ENCODE data around the gene VMO1.

The VMO1 gene

DNA sequence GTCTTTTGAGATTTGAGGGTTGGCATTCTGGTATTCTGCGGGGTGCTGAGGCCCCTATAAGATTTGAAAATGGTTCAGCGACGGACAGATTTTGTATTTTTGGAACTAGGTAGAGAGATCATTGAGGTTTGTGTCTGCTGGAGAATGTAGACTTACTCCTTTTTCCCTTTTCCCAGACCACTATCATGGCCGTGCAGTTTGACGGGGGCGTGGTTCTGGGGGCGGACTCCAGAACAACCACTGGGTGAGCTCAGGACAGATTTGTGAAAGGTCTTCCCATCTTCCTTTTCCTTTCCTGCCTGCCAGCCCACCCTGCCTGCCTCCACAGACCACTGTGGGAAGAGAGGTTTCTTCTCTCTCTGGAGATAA is 10.4 kb upstream of the VMO1 start:
- no peak for FAIRE-seq

DNA sequence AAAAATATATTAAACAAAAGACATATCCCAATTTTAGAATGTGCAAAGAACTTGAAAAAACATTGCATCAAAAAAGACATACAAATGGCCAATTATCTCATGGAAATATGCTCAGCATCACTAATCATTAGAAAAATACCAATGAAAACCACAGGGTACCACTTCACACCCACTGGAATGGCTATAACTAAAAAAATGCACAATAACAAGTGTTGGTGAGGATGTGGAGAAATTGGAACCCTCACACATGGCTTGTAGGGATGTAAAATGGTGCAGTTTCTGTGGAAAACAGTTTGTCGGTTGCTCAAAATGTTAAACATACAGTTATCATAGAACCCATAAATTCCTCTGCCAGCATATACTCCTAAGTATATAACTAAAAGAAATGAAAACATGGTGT is 9.0 kb upstream of the VMO1 start:
- FAIRE-seq: no peak

DNA sequence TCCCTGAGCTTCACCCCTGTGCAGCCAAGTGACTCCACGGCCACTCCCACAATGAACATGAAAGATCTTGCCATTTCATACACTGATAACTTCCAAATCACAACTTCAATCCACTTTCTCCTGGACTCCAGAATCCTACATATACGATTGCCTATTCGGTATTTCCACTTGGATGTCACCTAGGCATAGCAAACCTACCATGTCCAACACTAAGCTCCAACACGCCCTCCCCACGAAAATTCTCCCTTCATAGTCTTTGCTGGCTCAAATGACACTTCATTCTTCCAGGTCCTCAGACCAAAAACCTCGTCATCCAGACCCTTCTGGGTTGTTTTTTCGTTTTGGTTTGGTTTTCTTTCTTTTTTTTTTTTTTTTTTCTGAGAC is 4.5 kb upstream of the VMO1 start:
- FAIRE-seq: no peak

DNA sequence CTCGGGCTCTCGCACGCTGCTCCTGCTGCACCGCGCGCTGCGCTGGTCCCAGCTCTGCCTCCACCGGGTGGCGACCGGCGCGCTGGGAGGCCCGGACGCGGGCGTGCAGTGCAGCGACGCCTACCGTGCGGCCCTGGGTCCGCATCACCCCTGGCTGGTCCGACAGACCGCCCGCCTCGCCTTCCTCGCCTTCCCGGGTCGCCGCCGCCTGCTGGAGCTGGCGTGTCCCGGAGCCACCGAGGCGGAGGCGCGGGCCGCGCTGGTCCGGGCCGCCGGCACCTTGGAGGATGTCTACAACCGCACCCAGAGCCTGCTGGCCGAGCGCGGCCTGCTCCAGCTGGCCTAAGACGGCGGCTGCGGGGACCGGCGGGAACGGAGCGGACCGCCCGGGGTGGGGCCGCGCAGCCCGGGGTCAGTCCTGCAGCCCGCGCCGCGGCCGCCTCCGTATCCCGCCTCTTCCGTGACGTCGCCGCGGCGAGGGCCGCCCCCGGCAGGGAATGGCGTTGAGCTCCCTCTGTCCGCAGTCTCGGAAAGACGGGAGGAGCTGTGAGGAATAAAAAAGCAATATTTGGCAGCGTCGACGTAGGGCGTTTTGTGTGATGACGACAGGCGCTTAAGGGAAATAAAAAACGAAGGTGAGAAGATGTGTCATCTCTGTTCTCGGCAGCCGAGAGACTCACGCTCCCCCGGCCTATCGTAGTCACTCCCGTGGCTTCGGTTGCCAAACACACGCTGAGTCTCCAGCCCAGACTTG is 4.0 kb upstream of the VMO1 start:
- FAIRE-seq: no peak

DNA sequence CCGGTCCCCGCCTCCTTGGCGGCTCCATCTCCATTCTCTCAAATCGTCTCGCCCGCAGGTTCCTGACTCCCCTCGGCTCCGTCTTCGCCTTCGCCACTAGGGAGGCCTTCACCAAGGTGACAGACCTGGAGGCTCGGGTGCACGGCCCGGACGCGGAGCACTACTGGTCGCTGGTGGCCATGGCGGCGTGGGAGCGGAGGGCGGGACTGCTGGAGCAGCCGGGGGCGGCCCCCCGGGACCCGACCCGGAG is 3.5 kb upstream of the VMO1 start:
- FAIRE-seq: no peak

DNA sequence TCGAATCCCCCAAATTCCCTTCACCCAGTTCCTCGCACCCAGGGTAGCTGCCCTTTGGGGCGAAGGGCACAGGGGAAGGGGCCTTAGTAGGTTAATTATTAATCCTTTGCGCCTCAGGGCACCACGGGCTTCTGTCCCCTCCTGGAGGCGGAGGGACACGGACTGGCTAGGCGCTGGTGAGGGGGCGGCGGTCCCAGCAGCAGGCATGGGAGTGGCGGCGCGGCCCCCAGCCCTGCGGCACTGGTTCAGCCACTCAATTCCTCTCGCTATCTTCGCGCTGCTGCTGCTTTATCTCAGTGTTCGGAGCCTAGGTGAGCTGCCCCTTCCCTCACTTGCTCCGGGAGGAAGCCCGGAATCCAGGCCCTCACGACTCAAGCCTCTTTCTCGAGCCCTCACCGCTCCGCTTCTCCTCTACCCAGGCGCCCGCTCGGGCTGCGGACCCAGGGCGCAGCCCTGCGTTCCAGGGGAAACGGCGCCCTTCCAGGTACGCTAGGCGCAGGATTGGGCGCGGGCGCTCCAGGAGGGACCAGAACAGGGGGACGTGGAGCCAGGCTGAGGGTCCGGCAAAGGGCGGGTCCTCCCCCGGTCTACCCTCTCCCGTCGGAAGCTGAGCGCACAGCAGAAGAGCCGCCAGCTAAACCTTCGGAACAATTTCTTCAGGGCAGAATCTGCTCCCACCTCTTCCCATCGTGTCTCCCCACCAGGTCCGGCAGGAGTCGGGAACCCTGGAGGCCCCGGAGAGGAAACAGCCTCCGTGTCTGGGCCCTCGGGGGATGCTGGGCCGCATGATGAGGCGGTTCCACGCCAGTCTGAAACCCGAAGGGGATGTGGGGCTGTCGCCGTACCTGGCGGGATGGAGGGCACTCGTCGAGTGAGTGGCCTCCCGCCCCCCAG is 2.9 kb upstream of the VMO1 start, which contains the start of gene GLTPD2:
Gene GLTPD2 (plus strand): TSS at position 158 of the 894 bp plus-strand sequence. CDS start 48 bp downstream, at position 206.
- FAIRE-seq: no peak

DNA sequence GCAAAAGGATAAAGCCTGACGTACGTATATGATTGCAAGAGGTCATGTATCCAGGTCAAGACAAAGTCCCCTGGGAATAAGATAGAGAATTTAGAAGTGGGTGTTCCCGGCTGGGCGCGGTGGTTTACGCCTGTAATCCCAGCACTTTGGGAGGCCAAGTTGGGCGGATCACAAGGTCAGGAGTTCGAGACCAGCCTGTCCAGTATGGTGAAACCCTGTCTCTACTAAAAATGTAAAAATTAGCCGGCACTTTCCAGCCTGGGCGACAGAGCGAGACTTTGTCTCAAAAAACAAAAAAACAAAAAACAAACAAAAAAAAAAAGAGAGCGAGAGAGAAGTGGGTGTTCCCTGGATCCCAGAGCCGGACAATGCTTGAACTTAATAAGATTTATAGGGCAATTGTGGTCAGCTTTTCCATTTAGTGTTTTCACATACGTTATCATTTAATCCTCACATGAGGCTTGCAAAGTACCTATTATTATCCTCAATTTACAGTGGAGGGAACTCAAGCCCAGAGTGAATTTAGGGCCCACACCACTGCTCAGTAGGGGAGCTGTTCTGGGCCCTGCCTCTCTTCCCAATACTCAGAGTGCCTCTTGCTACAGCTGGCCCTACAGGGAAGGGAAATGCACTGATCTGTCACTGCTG is 2.1 kb upstream of the VMO1 start:
- no peak for FAIRE-seq

DNA sequence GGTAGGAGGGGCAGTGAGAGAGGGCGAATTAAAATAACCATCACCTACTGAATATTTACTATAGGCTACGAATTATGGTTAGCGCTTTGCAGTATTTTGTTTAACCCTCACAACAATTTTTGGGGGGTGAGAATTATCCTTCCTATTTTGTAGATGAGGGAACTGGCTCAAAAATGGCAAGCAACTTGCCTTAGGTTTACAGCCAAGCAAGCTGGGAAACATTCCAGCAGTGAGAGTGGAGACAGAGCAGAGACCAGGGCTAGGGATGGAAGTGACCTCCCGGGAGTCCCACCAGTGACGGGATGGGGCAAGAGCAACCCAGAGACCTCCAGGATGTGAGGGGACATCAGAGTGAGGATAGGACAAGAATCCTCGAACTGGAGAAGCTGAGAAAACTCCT is 352 bp upstream of the VMO1 start:
- FAIRE-seq: no peak

DNA sequence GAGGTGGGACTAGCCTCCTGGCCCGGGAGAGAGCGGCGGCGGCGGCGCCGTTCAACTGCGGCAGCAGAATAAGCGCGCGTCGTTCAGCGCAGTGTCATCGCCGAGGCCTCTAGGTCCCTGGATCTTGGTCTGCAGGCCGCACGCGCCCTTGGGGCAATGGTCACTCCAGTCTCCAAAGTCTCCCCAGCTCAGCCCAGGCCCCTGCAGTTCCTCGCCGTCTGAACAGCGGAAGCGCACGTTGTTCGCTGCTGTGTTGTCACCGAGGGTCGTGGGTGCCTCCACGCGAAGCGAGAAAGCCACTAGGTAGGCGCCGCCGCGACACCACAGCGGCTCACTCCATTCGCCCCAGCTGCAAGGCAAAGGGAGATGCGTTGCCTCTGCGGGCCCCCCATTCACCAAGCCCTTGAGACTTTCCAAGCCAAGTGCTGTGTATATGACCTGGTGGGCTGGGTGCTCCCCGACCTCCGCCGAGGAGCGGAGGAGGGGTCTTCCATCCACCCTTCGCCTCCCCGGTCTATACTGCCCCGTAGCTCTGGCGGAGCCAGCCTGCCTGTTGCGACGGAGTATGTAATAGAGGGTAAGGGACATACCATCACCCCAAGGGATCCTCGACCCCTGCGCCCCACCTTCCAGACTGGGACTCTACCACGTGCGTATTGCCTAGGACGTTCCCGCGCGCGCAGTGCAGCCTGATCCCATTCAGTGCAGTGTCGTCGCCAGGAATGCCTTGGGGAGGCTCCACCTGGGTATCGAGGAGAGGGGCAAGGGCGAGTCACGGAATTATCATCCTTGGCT is 656 bp downstream of the VMO1 start:
- FAIRE-seq: no peak

DNA sequence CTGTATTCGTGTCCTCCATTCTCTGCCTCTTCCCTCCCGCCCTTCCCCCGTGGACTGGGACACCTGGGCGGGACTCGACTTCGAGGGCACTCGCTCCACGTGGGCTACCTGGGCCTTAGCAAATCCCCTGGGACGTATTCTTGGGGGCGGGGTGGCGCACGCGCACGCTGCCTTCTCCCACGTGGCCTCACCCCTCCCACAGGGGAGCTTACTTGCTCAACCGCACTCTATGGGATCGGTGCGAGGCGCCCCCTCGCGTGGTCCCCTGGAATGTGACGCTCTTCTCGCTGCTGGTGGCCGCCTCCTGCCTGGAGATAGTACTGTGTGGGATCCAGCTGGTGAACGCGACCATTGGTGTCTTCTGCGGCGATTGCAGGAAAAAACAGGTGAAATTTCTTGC is 3.5 kb downstream of the VMO1 start:
- no peak for FAIRE-seq

DNA sequence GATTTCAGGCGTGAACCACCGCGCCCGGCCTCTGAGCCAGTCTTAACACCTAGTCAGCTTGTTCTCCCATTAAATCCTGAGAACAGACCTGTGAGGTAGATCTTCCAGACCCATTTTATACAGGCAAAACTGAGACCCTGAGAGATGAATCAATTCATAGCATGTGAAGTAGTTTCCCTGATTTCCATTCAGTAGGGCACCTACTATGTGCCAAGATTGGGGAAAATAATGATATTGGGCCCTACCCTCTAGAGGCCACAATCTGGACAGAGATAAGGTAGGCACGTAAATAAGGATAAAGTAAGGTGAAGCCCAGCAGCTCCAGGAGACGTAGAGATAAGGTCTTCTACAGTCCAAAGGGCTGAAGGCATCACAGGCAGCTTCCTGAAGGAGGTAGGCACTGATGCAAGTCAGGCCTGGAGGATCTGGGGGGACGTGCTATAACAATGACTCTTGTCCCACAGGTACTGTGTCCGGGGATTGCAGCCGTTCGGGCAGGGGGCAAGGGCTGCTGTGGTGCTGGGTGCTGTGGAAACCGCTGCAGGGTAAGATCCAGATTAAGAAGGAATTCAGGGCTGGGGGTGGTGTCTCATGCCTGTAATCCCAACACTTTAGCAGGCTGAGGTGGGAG is 5.7 kb downstream of the VMO1 start:
- FAIRE-seq: no peak

DNA sequence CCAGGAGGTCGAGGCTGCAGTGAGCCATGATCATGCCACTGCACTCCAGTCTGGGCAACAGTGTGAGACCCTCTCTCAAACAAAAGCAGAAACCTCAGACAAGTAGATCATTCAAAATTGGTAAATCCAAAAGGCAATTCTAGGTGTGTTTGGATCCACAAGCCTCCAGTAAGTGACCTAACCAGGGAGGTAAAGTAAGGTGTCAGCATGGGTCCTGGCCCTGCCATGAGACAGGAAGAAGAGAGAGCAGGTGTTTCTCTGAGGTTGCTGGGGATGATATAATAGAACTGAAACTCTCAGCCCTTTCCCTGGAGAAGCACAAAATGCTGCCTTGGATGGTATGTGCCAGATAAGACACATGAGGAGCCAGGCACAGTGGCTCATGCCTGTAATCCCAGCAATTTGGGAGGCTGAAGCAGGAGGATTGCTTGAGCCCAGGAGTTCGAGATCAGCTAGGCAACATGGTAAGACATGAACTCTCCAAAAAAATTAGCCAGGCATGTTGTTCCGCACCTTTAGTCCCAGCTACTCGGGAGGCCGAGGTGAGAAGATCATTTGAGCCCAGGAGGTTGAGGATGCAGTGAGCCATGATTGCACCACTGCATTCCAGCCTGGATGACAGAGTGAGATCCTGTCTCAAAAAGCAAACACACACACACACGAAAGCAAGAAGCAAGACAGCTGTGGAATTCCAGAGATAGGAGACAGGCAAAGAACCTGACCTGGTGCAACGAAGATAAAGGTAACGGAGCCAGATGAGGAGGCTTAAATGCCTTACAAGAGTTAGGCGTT is 8.0 kb downstream of the VMO1 start:
- FAIRE-seq: no peak

DNA sequence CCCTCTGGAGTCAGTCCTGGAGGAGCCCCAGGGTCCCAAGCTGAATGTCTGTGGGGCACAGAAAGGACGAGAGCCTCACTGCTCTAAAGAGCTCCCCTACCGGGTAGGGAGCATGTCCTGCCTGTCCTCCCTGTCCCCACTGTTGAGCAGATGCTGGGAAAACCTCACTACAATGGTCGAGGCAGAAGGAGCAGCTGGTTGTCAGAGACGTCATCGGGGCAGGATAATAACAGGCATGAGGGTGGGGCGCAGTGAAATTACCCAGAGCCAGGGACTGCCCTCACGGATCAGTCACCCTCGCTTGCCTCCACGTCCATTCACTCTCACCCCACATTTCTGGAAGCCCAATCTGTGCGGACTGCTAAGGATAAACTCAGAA is 13.9 kb downstream of the VMO1 start:
- no peak for FAIRE-seq

DNA sequence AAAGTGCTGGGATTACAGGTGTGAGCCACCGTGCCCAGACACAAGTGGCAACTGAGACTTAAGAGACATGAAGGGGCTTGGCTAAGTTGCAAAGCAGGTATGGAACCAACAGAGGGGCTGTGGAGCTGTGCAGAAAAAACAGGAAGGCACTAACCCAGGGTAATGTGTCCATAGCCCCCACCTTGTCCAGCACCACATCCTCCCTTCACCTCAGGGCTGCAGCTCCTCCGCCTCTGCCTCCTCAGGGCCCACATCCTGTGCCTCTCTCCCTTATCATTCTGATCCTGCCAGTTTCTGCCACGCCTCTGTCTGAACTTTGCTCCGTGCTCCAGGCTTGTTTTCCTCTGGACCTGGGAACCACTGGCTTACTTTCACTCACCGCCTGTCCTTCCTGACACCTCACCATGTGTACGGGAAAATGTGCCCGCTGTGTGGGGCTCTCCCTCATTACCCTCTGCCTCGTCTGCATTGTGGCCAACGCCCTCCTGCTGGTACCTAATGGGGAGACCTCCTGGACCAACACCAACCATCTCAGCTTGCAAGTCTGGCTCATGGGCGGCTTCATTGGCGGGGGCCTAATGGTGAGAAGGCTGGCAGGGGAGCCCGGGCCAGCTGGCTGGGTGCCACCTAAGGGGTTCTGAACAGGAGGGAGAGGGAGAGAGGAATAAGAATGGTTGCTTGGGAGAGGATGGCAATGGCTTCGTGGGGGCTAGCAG is 14.5 kb downstream of the VMO1 start, which contains the start of gene TM4SF5:
Gene TM4SF5 (plus strand): TSS at position 368 of the 716 bp plus-strand sequence. CDS start 37 bp downstream, at position 405.
- no peak for FAIRE-seq

DNA sequence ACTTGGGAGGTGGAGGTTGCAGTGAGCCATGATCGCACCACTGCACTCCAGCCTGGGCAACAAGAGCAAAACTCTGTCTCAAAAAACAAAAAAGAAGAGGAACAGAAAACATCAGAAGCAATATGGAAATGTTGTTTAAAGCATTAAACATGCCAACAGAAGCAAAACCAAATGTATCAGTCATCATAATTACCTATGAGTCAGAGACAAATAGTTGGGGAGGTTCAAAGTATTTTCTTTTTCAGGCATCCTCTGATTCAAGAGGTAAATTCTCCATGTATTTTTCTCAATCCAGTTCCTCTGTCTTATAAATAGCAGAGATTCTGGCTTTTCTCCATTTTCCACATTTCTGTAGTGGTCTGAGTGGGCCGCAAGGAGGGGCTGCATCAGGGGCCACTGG is 16.5 kb downstream of the VMO1 start:
- no peak for FAIRE-seq

DNA sequence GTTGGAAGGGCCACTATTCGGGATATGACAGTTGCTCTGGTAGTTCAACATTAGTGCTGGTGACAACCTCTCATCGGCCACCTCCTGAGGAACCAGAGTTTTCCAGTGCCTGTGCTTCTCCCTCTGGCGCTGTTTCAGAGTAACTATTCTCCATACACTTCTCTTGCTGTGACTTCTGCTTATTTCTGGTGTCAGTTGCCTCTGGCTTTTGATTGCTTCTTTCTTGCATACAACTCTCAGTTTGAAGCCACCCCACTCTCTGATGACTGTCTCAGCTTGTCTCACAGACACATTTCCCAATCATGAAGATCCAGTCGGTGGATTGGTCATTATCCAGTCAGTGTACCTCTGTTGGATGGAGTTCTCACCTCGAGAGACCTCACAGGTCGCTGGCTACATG is 17.9 kb downstream of the VMO1 start:
- FAIRE-seq: no peak

DNA sequence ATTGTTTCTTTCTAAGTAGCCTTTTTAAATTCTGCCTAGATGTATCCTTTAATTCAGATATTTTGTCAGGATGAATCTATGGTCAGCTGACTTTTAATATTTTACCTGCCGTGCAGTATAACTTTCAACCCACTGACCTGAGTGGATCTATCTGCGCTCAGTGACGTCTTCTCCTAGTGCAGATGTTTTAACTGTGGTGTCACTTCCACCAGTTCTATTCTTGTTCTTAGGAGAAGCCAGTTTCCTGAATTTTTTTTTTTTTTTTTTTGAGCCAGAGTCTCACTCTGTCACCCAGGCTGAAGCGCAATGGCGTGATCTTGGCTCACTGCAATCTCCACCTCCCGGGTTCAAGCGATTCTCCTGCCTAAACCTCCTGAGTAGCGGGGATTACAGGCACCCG is 19.4 kb downstream of the VMO1 start:
- FAIRE-seq: no peak

DNA sequence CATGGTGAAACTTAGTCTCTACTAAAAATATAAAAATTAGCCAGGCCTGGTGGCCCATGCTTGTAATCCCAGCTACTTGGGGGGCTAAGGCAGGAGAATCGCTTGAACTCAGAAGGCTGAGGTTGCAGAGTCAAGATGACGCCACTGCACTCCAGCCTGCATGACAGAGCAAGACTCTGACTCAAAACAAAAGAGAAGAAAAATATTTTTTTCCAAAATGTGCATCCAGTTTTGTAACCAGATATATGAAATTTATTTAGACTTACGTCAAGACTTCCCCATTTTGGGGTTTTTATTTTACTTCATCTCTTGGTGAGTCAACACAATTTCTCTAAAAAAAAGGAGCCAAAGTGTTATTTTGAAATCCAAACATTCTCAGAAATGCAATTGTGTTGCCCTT is 20.0 kb downstream of the VMO1 start:
- FAIRE-seq: no peak

DNA sequence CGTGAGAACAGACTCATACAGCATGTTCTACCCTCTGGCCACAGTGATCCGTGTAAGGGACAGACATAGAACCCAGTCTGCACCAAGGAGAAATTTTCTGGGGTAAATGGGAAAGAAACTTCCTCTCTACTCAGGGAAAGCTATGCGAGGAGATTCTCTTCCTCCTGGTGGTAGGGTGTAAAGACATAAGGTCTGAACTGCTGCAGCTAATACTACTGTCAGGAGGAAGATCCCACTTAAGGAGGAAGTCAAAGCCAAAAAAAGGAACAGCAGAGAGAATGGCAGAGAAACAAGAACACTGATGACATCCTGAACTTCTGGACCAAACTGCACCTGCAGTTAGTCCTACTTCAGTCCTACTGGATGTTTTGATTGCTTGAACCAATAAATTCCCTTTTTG is 21.6 kb downstream of the VMO1 start:
- FAIRE-seq: no peak

DNA sequence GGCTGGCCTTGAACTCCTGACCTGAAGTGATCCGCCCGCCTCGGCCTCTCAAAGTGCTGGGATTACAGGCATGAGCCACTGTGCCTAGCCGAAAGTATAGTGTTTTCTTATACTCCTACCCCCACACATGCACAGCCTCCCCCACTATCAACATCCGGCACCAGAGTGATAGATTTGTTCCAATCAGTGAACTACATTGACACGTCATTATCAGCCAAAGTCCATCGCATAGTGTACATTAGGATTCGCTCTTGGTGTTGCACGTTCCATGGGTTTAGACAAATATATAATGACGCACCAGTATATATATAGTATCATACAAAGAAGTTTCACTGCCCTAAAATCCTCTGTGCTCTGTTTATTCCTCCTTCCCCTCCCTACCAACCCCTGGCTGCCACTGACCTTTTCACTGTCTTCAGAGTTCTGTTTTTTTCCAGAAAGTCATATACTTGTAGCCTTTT is 26.4 kb downstream of the VMO1 start:
- FAIRE-seq: no peak

DNA sequence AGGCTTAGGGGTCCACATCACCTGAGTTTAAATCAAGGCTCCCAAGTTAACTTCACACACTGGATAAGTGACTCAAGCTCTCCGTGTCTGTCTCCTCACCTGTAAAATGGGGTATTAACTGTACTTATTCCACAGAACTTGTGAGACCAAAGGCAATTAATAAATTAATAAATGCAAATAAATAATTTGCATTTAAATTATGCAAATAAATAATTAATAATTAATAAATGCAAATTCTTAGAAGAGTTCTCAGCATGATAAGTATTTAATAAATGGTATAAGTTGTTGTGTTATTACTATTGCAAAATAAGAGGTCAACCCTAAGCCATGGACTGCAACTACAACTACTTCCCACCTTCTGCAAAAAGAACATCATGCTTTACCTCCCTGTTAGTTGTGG is 32.8 kb downstream of the VMO1 start:
- FAIRE-seq: no peak
